ENCODE data around the gene ITGA5.
"Not testable (repeated sequence)": the region's sequence is repeated elsewhere in the genome, so short reads cannot be mapped to it uniquely, and the experiment has no call there.

GRCh38 chr12:54354271-54354670 is 64.8 kb downstream of the ITGA5 start:
- not testable (repeated sequence) for TF ChIP-seq CTCF (IDR thresholded peaks at IDR 0.05; ENCODE audit: low read depth, low read length); EZH2phosphoT487 (IDR thresholded peaks at IDR 0.05; ENCODE audit: low read depth)
